ENCODE measurements around the gene SPRY1. TPM values are rescaled to one million over a fixed set of nuclear protein-coding genes. Genes with fewer than 3 reads are reported as not detected.

Gene SPRY1
- total RNA-seq, 4 donors from 2014 or later = 32.8 to 72.2 (median 50.9) TPM

GRCh38 chr4:123401271-123402120 lies 4.9 kb downstream of the SPRY1 start:
- peaks cover 0 to 16% of the 10 kb centered on the region in 2 donors for H3K36me3 ChIP-seq
- in situ Hi-C loops (cut with MboI; ENCODE audit: low sequenced_read_pairs in 4 of 4) (loop anchor here (10.0 to 25.0 kb wide), 7 partner anchors 93 to 711 kb away; no protein-coding TSS in a partner anchor), intact Hi-C loops (cut with DNase I; ENCODE audit: low total_unique reads) (loop anchor here (10.0 kb wide), 1 partner anchor 493 kb away; no protein-coding TSS in a partner anchor)

GRCh38 chr4:123402121-123402465 lies 5.5 kb downstream of the SPRY1 start:
- TF ChIP-seq POLR2A (IDR thresholded peaks at IDR 0.05) = no peak
- no peak for TF ChIP-seq CTCF (IDR thresholded peaks at IDR 0.05 in 4 of 5, conservative IDR thresholded peaks at IDR 0.05 in 1 of 5)
- no peaks in the 10 kb centered on the region for H3K9me3 ChIP-seq
- H3K4me3 ChIP-seq = peak overlapping the region; percentile 82 to 94 (median 88)
- peaks cover 50 to 57% of the 10 kb centered on the region in 2 donors for H3K4me1 ChIP-seq
- peaks cover 0 to 16% of the 10 kb centered on the region in 2 donors for H3K36me3 ChIP-seq
- ATAC-seq (no peak), DNase-seq (no peak)
- H3K27ac ChIP-seq = peak overlapping the region; percentile 91 to 98 (median 96)
- in situ Hi-C loops (cut with MboI; ENCODE audit: low sequenced_read_pairs in 4 of 4) = loop anchor here (10.0 to 25.0 kb wide), 7 partner anchors 93 to 710 kb away; no protein-coding TSS in a partner anchor
- intact Hi-C loops (cut with DNase I; ENCODE audit: low total_unique reads) = loop anchor here (10.0 kb wide), 1 partner anchor 493 kb away; no protein-coding TSS in a partner anchor
- no peaks in the 10 kb centered on the region for H3K27me3 ChIP-seq

More at GRCh38 chr4:123401271-123402120, 4.9 kb downstream of the SPRY1 start:
- DNase-seq (peak; percentile 18 to 35), ATAC-seq (peak in 1 of 2 donors; percentile 5)
- TF ChIP-seq CTCF (IDR thresholded peaks at IDR 0.05 in 4 of 5, conservative IDR thresholded peaks at IDR 0.05 in 1 of 5) (no peak), POLR2A (IDR thresholded peaks at IDR 0.05) (peak in 1 of 2 donors; percentile 11)
- Histone ChIP-seq H3K4me3 (peak overlapping the region; percentile 82 to 94 (median 88)), H3K4me1 (peaks cover 44 to 51% of the 10 kb centered on the region in 2 donors), H3K9me3 (no peaks in the 10 kb centered on the region), H3K27ac (peak overlapping the region; percentile 91 to 98 (median 96)), H3K27me3 (no peaks in the 10 kb centered on the region)

GRCh38 chr4:123403080-123403604 lies 6.5 kb downstream of the SPRY1 start:
- Histone ChIP-seq H3K36me3 (peaks cover 0 to 16% of the 10 kb centered on the region in 2 donors), H3K4me1 (peaks cover 59 to 68% of the 10 kb centered on the region in 2 donors), H3K4me3 (peak overlapping the region; percentile 82 to 94 (median 88)), H3K27me3 (no peaks in the 10 kb centered on the region), H3K27ac (peak overlapping the region; percentile 91 to 98 (median 96)), H3K9me3 (no peaks in the 10 kb centered on the region)
- TF ChIP-seq POLR2A (IDR thresholded peaks at IDR 0.05) (no peak), CTCF (IDR thresholded peaks at IDR 0.05 in 4 of 5, conservative IDR thresholded peaks at IDR 0.05 in 1 of 5) (no peak)
- intact Hi-C loops (cut with DNase I; ENCODE audit: low total_unique reads) (loop anchor here (10.0 kb wide), 1 partner anchor 492 kb away; no protein-coding TSS in a partner anchor), in situ Hi-C loops (cut with MboI; ENCODE audit: low sequenced_read_pairs in 4 of 4) (loop anchor here (10.0 to 25.0 kb wide), 7 partner anchors 92 to 709 kb away; no protein-coding TSS in a partner anchor)
- DNase-seq (no peak), ATAC-seq (no peak)

- H3K4me3 ChIP-seq = peak overlapping the region; percentile 26 to 94 (median 84)
- H3K9me3 ChIP-seq = no peaks in the 10 kb centered on the region
- no peak for TF ChIP-seq CTCF (IDR thresholded peaks at IDR 0.05 in 4 of 5, conservative IDR thresholded peaks at IDR 0.05 in 1 of 5)
- no peak for TF ChIP-seq POLR2A (IDR thresholded peaks at IDR 0.05)
- peaks cover 0 to 16% of the 10 kb centered on the region in 2 donors for H3K36me3 ChIP-seq
- peaks cover 73 to 82% of the 10 kb centered on the region in 2 donors for H3K4me1 ChIP-seq
- ATAC-seq (no peak), DNase-seq (no peak)
- H3K27me3 ChIP-seq = no peaks in the 10 kb centered on the region
- H3K27ac ChIP-seq = peak overlapping the region; percentile 91 to 98 (median 96)
- intact Hi-C loops (cut with DNase I; ENCODE audit: low total_unique reads) (loop anchor here (10.0 kb wide), 1 partner anchor 490 kb away; no protein-coding TSS in a partner anchor), in situ Hi-C loops (cut with MboI; ENCODE audit: low sequenced_read_pairs in 4 of 4) (loop anchor here (10.0 to 25.0 kb wide), 7 partner anchors 90 to 708 kb away; no protein-coding TSS in a partner anchor)
Measured at GRCh38 chr4:123404533-123404932, 7.9 kb downstream of the SPRY1 start.
